Breast epithelium (tissue), 4 donors: ENCODE results near the gene TAF4B. TPM values are rescaled to one million over a fixed set of nuclear protein-coding genes. Genes with fewer than 3 reads are reported as not detected.
"Not testable (repeated sequence)": the region's sequence is repeated elsewhere in the genome, so short reads cannot be mapped to it uniquely, and the experiment has no call there.

Experiments
- DNase-seq, 2 donors: peaks; one replicate each; pipeline ENCODE4 v3.0.0-alpha.2; 2019; ENCODE audit warnings: low spot score in 2 of 2
- H3K27ac ChIP-seq, 2 donors: fragments of 200-600 bp; sonication (generic) in 1 of 2; one replicate each; pipeline ENCODE4 v1.5.1; 2016 to 2019; ENCODE audit warnings: mild to moderate bottlenecking in 1 of 2
- H3K27me3 ChIP-seq, 2 donors: fragments of 200-600 bp; sonication (generic) in 1 of 2; one replicate each; pipeline versions ENCODE4 v1.5.1 to v1.6.0; 2017 to 2019; ENCODE audit warnings: control low read depth in 1 of 2, mild to moderate bottlenecking in 1 of 2
- H3K36me3 ChIP-seq: fragments of 200-600 bp; one replicate; pipeline ENCODE4 v1.5.1; 2019
- H3K4me1 ChIP-seq, 2 donors: fragments of 200-600 bp; sonication (generic); one replicate each; pipeline ENCODE4 v1.5.1; 2016 to 2019; ENCODE audit warnings: control low read depth in 1 of 2
- H3K4me3 ChIP-seq, 3 donors: fragments of 200-600 bp; sonication (generic); 1 replicate in 2 of 3; 2 replicates in 1 of 3; pipeline ENCODE4 v1.5.1; 2016 to 2019; ENCODE audit warnings: mild to moderate bottlenecking in 3 of 3, moderate library complexity in 2 of 3
- H3K9me3 ChIP-seq, 2 donors: fragments of 200-600 bp; sonication (generic) in 1 of 2; one replicate each; pipeline ENCODE4 v1.5.1; 2016 to 2019; ENCODE audit warnings: control low read depth in 1 of 2
- POLR2A ChIP-seq: fragments of 450-650 bp; IDR thresholded peaks from one replicate; pipeline ENCODE4 v1.6.1; 2016; ENCODE audit warnings: antibody characterized with exemption, mild to moderate bottlenecking, moderate library complexity
- POLR2AphosphoS5 ChIP-seq, 3 donors: sonication (generic); formaldehyde crosslinking; IDR thresholded peaks; one replicate each; pipeline ENCODE4 v1.6.1; 2017; ENCODE audit warnings: antibody characterized with exemption in 3 of 3
- intact Hi-C: fragments of 100-400 bp; cut with DNase I; formaldehyde crosslinking; loops from one replicate; pipeline ENCODE4 v1.15.1; 2023; ENCODE audit warnings: low total_unique reads
- total RNA-seq, 3 donors: library from RNA; depleted of rRNA; stranded (reverse); fragments of >200 nt; gene quantifications; one replicate each; pipeline ENCODE4 v1.1.0, GENCODE V29; 2016
- TF ChIP-seq, protein P1 (sequence below), 3 donors: fragments of 450-650 bp; IDR thresholded peaks; one replicate each; pipeline ENCODE4 v1.5.1; 2016 to 2017; ENCODE audit warnings: antibody characterized with exemption in 3 of 3, mild to moderate bottlenecking in 3 of 3, moderate library complexity in 3 of 3

TAF4B gene
- total RNA-seq, 3 donors from 2014 or later, result 13.6 to 16.8 (median 14.1) TPM

DNA sequence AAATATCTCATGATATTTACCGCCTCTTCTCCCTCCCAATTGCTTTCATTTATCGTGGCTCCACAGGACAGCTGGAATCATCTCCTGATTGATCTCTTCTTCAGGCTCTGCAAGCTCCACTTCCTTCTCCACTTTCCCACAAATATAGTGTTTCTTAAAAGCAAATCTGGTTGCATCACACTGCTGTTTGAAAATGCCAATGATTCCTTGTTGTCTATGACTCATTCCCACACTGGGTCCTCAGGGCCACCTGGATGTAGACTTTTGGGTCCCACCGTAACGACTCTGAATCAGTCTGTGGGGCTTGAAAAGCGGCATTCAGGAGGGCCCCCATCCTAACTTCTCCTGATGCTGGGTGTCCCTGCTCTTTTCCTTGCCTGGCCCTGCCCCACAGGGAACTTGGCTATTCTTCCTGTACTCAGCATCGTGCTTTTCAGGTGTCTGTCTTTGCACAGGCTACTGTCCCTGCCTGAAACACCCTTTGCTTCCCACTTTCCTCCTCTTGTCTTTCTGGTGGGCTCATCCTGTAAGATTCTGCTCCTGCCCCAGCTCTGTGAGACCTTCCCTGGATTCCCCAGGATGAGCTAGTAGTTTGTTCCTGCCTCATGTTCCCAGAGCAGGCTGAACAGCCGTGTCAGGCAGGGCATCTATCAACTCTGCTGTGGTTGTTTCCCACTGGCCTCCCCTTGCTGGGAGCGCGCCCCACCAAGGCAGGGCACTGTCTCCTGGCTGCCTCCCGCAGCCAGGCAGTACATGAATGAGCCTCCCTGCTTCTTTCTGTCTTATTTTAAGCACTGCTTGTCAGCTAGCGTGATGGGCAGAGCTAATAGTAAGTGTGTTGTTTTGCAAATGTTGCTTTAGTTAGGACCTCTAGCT is 210.2 kb downstream of the TAF4B start:
- TF ChIP-seq POLR2AphosphoS5 (IDR thresholded peaks at IDR 0.05), result no peak
- TF ChIP-seq, protein P1, sequence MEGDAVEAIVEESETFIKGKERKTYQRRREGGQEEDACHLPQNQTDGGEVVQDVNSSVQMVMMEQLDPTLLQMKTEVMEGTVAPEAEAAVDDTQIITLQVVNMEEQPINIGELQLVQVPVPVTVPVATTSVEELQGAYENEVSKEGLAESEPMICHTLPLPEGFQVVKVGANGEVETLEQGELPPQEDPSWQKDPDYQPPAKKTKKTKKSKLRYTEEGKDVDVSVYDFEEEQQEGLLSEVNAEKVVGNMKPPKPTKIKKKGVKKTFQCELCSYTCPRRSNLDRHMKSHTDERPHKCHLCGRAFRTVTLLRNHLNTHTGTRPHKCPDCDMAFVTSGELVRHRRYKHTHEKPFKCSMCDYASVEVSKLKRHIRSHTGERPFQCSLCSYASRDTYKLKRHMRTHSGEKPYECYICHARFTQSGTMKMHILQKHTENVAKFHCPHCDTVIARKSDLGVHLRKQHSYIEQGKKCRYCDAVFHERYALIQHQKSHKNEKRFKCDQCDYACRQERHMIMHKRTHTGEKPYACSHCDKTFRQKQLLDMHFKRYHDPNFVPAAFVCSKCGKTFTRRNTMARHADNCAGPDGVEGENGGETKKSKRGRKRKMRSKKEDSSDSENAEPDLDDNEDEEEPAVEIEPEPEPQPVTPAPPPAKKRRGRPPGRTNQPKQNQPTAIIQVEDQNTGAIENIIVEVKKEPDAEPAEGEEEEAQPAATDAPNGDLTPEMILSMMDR (IDR thresholded peaks at IDR 0.05), result no peak
- no peak for TF ChIP-seq POLR2A
- no peak overlapping the region for H3K4me3 ChIP-seq
- H3K4me1 ChIP-seq, result no peaks in the 10 kb centered on the region
- no peak for DNase-seq
- no peaks in the 10 kb centered on the region for H3K36me3 ChIP-seq
- H3K9me3 ChIP-seq, result no peaks in the 10 kb centered on the region
- intact Hi-C loops, result no loop called here
- H3K27me3 ChIP-seq, result no peaks in the 10 kb centered on the region
- H3K27ac ChIP-seq, result peak overlapping the region in 1 of 2 donors; percentile 29

DNA sequence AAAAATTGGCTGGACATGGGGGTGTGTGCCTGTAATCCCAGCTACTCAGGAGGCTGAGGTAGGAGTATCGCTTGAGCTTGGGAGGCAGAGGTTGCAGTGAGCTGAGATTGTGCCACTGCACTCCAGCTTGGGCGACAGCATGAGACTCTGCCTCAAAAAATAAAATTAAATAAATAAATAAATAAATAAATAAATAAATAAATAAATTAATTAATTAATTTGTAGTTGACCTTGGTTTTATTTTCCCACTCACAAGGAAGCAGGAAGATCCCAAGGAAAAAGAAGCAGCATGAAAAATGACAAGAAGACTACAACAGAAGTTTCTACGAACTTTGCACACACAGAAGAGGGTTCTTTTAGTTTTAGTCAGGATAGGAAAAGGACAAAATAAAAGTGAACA is 211.4 kb downstream of the TAF4B start:
- H3K9me3 ChIP-seq, DNase-seq, H3K27me3 ChIP-seq, H3K27ac ChIP-seq, H3K36me3 ChIP-seq, intact Hi-C loops, H3K4me3 ChIP-seq, H3K4me1 ChIP-seq: not testable (repeated sequence)

DNA sequence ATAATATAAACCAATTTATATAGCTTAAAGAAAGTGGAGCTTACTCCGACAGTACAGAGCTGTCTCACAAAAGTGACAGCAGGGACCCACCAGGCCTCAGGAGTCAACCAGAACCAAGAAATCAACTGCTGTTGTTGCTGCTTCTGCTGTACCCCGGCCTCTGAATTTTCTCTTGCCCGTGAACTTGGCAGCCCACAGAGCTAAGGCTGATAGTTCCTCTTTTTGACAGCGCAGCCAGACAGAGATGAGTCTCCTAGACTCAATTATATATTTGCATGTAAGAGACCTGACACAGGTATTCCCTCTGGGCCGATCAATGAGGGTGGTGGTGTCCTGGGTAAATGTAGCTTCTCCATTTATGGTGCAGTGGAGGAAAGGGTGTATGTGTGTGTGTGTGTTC is 212.7 kb downstream of the TAF4B start:
- no peaks in the 10 kb centered on the region for H3K36me3 ChIP-seq
- no peak overlapping the region for H3K4me3 ChIP-seq
- DNase-seq, result no peak
- TF ChIP-seq, protein P1 (IDR thresholded peaks at IDR 0.05), result no peak
- TF ChIP-seq POLR2A (no peak), POLR2AphosphoS5 (IDR thresholded peaks at IDR 0.05) (no peak)
- H3K4me1 ChIP-seq, result no peaks in the 10 kb centered on the region
- H3K27ac ChIP-seq, result no peak overlapping the region
- no peaks in the 10 kb centered on the region for H3K9me3 ChIP-seq
- intact Hi-C loops, result no loop called here
- no peaks in the 10 kb centered on the region for H3K27me3 ChIP-seq

DNA sequence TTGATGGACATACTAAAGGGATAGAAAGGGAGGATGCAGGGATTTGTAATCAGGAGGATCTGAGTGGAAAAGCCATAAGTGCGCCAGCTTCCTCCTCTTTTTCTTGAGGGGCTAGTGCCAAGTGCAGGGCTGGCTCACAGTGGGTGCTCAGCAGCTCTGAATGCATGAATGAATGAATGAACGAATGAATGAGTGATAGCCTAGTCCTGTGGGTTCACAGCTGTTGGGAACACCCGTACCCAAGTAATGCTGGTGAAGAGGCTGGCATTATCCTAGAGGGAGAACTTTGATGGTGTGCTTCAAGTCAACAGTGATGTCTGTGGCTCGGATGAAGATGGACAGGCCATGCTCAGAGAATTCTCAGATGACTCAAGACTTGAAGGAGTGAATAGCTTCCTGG is 213.3 kb downstream of the TAF4B start:
- H3K9me3 ChIP-seq, result no peaks in the 10 kb centered on the region

DNA sequence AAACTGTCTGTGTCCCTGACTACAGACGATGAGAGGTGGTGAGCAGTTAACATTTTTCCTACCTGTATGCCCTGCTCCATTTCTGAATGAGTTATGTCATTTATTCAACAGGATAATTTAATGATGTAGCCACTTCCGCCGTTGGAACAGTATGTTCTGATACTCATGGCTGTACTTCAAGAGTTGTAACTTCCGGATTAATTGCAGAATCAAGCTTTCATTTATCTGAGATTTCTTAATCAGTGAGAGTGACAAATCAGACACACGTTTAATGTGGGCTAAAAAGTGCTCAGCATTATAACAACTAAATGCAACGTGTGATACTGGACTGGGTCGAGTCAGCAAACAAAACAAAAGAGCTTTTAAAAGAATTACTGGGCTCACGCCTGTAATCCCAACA is 214.4 kb downstream of the TAF4B start:
- TF ChIP-seq, protein P1 (IDR thresholded peaks at IDR 0.05), result no peak
- TF ChIP-seq POLR2AphosphoS5 (IDR thresholded peaks at IDR 0.05) (no peak), POLR2A (no peak)
- no peaks in the 10 kb centered on the region for H3K36me3 ChIP-seq
- no peaks in the 10 kb centered on the region for H3K4me1 ChIP-seq
- peak overlapping the region in 1 of 2 donors; percentile 16 for H3K27ac ChIP-seq
- no peak for DNase-seq
- H3K9me3 ChIP-seq, result no peaks in the 10 kb centered on the region
- H3K27me3 ChIP-seq, result no peaks in the 10 kb centered on the region
- intact Hi-C loops, result no loop called here
- no peak overlapping the region for H3K4me3 ChIP-seq

More for the DNA sequence above, 213.3 kb downstream of the TAF4B start:
- DNase-seq, result no peak
- TF ChIP-seq POLR2A, result no peak
- TF ChIP-seq, protein P1 (IDR thresholded peaks at IDR 0.05), result no peak
- TF ChIP-seq POLR2AphosphoS5 (IDR thresholded peaks at IDR 0.05), result no peak
- H3K27me3 ChIP-seq, result no peaks in the 10 kb centered on the region
- intact Hi-C loops, result no loop called here
- H3K4me1 ChIP-seq, result no peaks in the 10 kb centered on the region
- no peaks in the 10 kb centered on the region for H3K36me3 ChIP-seq
- H3K4me3 ChIP-seq, result no peak overlapping the region
- no peak overlapping the region for H3K27ac ChIP-seq

Other genes starting within 250 kb of the TAF4B start
- gene SS18, start 135.8 kb upstream of the TAF4B start, total RNA-seq, result 100 to 1,000 TPM in 2 of 3 donors, 10 to 100 TPM in 1; 99.1 to 205 (median 148) TPM
- gene PSMA8, start 92.6 kb upstream of the TAF4B start, total RNA-seq, result not detected